Gastroesophageal sphincter (tissue), 4 donors: ENCODE results near the gene TAGLN2. TPM values are rescaled to one million over a fixed set of nuclear protein-coding genes. Genes with fewer than 3 reads are reported as not detected.
A peak's percentile ranks its signal among the peaks of the same experiment; 100 is the strongest.

Experiments
- ATAC-seq: fragments of 150-250 bp; one replicate; pipeline ENCODE4 v1.9.1; 2016; ENCODE audit warnings: mild to moderate bottlenecking, moderate library complexity
- H3K27ac ChIP-seq, 4 donors: fragments of 200-600 bp; sonication (generic) in 3 of 4; 1 replicate in 3 of 4; 2 replicates in 1 of 4; pipeline ENCODE4 v1.5.1; 2016 to 2019
- H3K27me3 ChIP-seq: fragments of 200-600 bp; sonication (generic); one replicate; pipeline ENCODE4 v1.5.1; 2019
- H3K36me3 ChIP-seq, 2 donors: fragments of 200-600 bp; sonication (generic); one replicate each; pipeline ENCODE4 v1.5.1; 2019; ENCODE audit warnings: control low read depth in 1 of 2
- H3K4me1 ChIP-seq, 3 donors: fragments of 200-600 bp; sonication (generic); 1 replicate in 2 of 3; 2 replicates in 1 of 3; pipeline ENCODE4 v1.5.1; 2016 to 2019; ENCODE audit warnings: control low read depth in 2 of 3
- H3K4me3 ChIP-seq, 2 donors: fragments of 200-600 bp; sonication (generic); one replicate each; pipeline ENCODE4 v1.5.1; 2019; ENCODE audit warnings: mild to moderate bottlenecking in 1 of 2, moderate library complexity in 1 of 2
- H3K9me3 ChIP-seq, 3 donors: fragments of 200-600 bp; sonication (generic); one replicate each; pipeline ENCODE4 v1.5.1; 2017 to 2019; ENCODE audit warnings: control low read depth in 2 of 3
- CTCF ChIP-seq, 4 experiments: fragments of 200-600 bp in 2 of 4; fragments of 450-650 bp in 2 of 4; sonication (generic) in 1 of 4; IDR thresholded peaks; one replicate each; pipeline ENCODE4 v1.5.1; 2017 to 2019; ENCODE audit warnings: antibody characterized with exemption in 4 of 4, mild to moderate bottlenecking in 2 of 4, moderate library complexity in 2 of 4
- EP300 ChIP-seq: sonication (generic); formaldehyde crosslinking; IDR thresholded peaks from one replicate; pipeline ENCODE4 v1.6.1; 2017; ENCODE audit warnings: antibody characterized with exemption, mild to moderate bottlenecking
- POLR2A ChIP-seq, 2 donors: fragments of 450-650 bp; IDR thresholded peaks; one replicate each; pipeline ENCODE4 v1.6.1; 2017; ENCODE audit warnings: antibody characterized with exemption in 2 of 2, mild to moderate bottlenecking in 2 of 2, moderate library complexity in 1 of 2
- POLR2AphosphoS5 ChIP-seq: sonication (generic); formaldehyde crosslinking; IDR thresholded peaks from one replicate; pipeline ENCODE4 v1.6.1; 2017; ENCODE audit warnings: antibody characterized with exemption
- WGBS, 2 donors: methylation state at CpG; one replicate each; pipeline ENCODE4 v1.1.5; 2018; ENCODE audit warnings: low coverage in 1 of 2; 5-methylcytosine and 5-hydroxymethylcytosine counted together
- total RNA-seq, 4 donors: library from RNA; depleted of rRNA; stranded (reverse); fragments of >200 nt; gene quantifications; one replicate each; pipeline ENCODE4 v1.1.0, GENCODE V29; 2016

Gene TAGLN2
- total RNA-seq, 4 donors from 2014 or later = 75.3 to 239 (median 217) TPM

DNA sequence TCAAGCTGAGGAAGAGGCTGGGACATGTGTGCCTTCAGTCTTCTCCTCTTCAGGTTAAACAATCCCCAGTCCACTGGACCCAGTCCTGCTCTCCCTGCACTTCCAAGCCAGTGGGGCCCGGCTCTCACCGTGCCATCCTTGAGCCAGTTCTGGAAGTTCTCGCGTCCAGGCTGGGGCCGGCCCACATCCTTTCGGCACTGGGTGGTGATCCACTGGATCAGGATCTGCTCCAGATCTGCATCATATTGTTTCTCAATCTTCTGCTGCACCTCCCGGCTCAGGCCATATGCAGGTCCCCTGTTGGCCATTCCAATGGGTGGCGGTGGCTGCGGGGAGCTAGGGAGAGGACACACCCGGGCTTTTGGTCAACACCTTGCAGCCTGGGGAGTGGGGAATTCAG is 5.1 kb downstream of the TAGLN2 start:
- H3K27ac ChIP-seq = peak overlapping the region in 2 of 4 donors; percentile 16 to 96
- H3K4me1 ChIP-seq = peaks cover 0 to 79% (median 12%) of the 10 kb centered on the region in 3 donors
- no peaks in the 10 kb centered on the region for H3K9me3 ChIP-seq
- ATAC-seq = no peak
- peaks cover 0 to 39% of the 10 kb centered on the region in 2 donors for H3K36me3 ChIP-seq
- H3K4me3 ChIP-seq = no peak overlapping the region
- H3K27me3 ChIP-seq = no peaks in the 10 kb centered on the region
- TF ChIP-seq POLR2AphosphoS5 (no peak), CTCF (IDR thresholded peaks at IDR 0.05) (no peak), EP300 (no peak), POLR2A (IDR thresholded peaks at IDR 0.05) (no peak)
- no CpG with 5 or more reads among the region's 10 CpGs for WGBS, 2 donors

DNA sequence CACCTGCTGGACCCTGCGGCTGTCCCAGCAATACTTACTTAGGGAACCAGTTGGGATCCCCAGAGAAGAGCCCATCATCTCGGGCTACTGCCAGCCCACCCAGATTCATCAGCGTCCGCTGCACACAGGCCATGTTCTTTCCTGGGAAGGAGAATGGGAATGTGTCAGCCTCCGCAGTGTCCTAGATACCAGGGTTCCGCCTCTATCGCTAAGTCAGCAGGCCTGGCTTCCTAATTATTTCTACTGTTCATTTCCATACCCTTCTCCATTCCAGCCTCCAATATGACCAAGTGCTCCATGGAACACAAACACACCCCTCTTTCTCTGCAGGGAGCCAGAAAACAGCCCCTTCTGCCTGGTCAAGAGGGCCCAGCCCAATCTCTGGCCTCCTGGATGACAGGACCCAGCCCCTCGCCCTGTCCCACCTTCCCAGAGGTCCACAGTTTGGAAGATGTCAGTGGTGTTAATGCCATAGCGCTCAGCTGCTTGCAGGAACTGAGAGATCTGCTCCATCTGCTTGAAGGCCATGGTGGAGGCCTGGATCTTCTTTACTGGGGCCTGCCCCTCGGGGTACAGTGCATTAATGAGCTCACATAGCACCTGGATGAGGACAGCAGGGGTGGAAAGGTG is 6.0 kb downstream of the TAGLN2 start:
- ATAC-seq = no peak
- no peaks in the 10 kb centered on the region for H3K9me3 ChIP-seq
- H3K4me1 ChIP-seq = peaks cover 0 to 79% (median 12%) of the 10 kb centered on the region in 3 donors
- 93% methylated on average over 6 to 8 of the region's 10 CpGs for WGBS, 2 donors
- H3K36me3 ChIP-seq = peaks cover 0 to 39% of the 10 kb centered on the region in 2 donors
- H3K27me3 ChIP-seq = no peaks in the 10 kb centered on the region
- TF ChIP-seq POLR2A (IDR thresholded peaks at IDR 0.05) = no peak
- TF ChIP-seq POLR2AphosphoS5 = no peak
- no peak for TF ChIP-seq EP300
- TF ChIP-seq CTCF (IDR thresholded peaks at IDR 0.05) = no peak
- H3K27ac ChIP-seq = peak overlapping the region in 3 of 4 donors; percentile 14 to 24 (median 16)
- no peak overlapping the region for H3K4me3 ChIP-seq

GRCh38 chr1:159918352-159919200 is 6.7 kb downstream of the TAGLN2 start:
- WGBS, 2 donors = 78 to 83% methylated on average over 1 to 2 of the region's 13 CpGs
- H3K27me3 ChIP-seq = no peaks in the 10 kb centered on the region
- peak overlapping the region in 3 of 4 donors; percentile 14 to 55 (median 24) for H3K27ac ChIP-seq
- no peak overlapping the region for H3K4me3 ChIP-seq
- no peaks in the 10 kb centered on the region for H3K9me3 ChIP-seq
- no peak for ATAC-seq
- no peak for TF ChIP-seq EP300
- no peak for TF ChIP-seq POLR2AphosphoS5
- no peak for TF ChIP-seq CTCF (IDR thresholded peaks at IDR 0.05)
- no peak for TF ChIP-seq POLR2A (IDR thresholded peaks at IDR 0.05)
- H3K36me3 ChIP-seq = peaks cover 0 to 39% of the 10 kb centered on the region in 2 donors
- peaks cover 0 to 78% (median 12%) of the 10 kb centered on the region in 3 donors for H3K4me1 ChIP-seq

DNA sequence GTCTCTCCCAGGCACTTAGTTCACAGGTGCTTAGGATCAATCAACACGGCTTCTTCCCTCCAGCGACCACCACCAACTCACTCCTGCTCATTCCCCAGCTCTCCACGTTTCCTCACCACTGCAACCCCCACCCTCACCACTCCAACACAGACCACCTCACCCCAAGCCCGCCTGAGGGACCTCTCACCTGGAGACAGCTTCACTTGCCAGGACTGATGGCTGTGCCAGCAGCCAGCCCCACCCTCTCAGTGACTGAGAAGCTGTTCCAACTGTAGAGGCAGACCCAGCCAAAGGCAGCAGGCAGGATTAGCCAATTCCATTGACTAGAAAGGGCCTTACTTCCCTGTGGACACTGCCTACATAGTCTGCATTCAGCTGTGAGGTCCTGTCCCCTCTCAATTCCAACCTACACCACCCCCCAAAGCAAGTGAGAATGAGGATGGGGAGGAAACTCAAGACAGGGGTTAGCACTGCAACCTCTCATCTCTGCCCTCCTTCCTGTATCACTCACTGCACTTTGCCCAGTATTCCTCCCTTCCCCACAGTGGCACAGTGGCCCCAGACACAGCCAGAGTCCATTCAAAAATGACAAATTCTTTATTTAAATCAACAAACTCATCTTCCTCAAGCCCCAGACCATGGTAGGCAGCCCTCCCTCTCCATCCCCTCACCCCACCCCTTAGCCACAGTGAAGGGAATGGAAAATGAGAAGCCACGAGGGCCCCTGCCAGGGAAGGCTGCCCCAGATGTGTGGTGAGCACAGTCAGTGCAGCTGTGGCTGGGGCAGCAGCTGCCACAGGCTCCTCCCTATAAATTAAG is 7.6 kb downstream of the TAGLN2 start:
- Histone ChIP-seq H3K4me3 (no peak overlapping the region), H3K27me3 (no peaks in the 10 kb centered on the region), H3K36me3 (peaks cover 0 to 39% of the 10 kb centered on the region in 2 donors), H3K27ac (peak overlapping the region in 2 of 4 donors; percentile 30 to 55), H3K4me1 (peaks cover 0 to 72% (median 12%) of the 10 kb centered on the region in 3 donors), H3K9me3 (no peaks in the 10 kb centered on the region)
- TF ChIP-seq POLR2AphosphoS5 = no peak
- TF ChIP-seq POLR2A (IDR thresholded peaks at IDR 0.05) = no peak
- no peak for TF ChIP-seq EP300
- TF ChIP-seq CTCF (IDR thresholded peaks at IDR 0.05) = no peak
- no peak for ATAC-seq
- 74 to 79% methylated on average over 3 to 4 of the region's 5 CpGs for WGBS, 2 donors
